SU-DHL-6 (cell line): ENCODE results near the gene SGK1.

ENCODE experiments used
- H2AFZ ChIP-seq: fragments of 200-600 bp; sonication (generic); 2 replicates; pipeline ENCODE4 v1.6.1; 2014; ENCODE audit warnings: low read depth, mild to moderate bottlenecking, moderate library complexity, mixed read lengths, antibody characterized with exemption, low read length; ENCODE audit not compliant: severe bottlenecking
- H3F3A ChIP-seq: fragments of 200-600 bp; shearing (Covaris generic); 2 replicates; pipeline ENCODE4 v1.6.0; 2016; ENCODE audit warnings: antibody characterized with exemption, mild to moderate bottlenecking; ENCODE audit not compliant: insufficient read depth
- H3K27ac ChIP-seq: fragments of 200-600 bp; sonication (generic); 2 replicates; pipeline ENCODE4 v1.5.1; 2016; ENCODE audit warnings: low read depth, mild to moderate bottlenecking, low read length, moderate library complexity, mixed read lengths
- H3K27me3 ChIP-seq: fragments of 200-600 bp; sonication (generic), shearing (Covaris generic); 2 replicates; pipeline ENCODE4 v1.6.0; 2014; ENCODE audit warnings: mild to moderate bottlenecking, low read length
- H3K36me3 ChIP-seq: fragments of 200-600 bp; sonication (generic); 2 replicates; pipeline ENCODE4 v1.6.1; 2014; ENCODE audit warnings: mild to moderate bottlenecking, low read length, mixed read lengths
- H3K4me2 ChIP-seq: fragments of 300-600, 200-600 bp; shearing (Covaris generic), sonication (generic); 2 replicates; pipeline ENCODE4 v1.6.0; 2014; ENCODE audit warnings: low read length, low read depth, mild to moderate bottlenecking; ENCODE audit not compliant: poor library complexity, severe bottlenecking
- H3K4me3 ChIP-seq: fragments of 200-600 bp; sonication (generic); 2 replicates; pipeline ENCODE4 v1.5.1; 2014; ENCODE audit warnings: antibody characterized with exemption, low read length, mild to moderate bottlenecking, mixed read lengths; ENCODE audit not compliant: insufficient read depth, poor library complexity, severe bottlenecking
- H3K79me2 ChIP-seq: fragments of 200-600 bp; sonication (generic); 2 replicates; pipeline ENCODE4 v1.6.1; 2014; ENCODE audit warnings: mild to moderate bottlenecking, low read length, moderate library complexity; ENCODE audit not compliant: insufficient read depth
- H3K9ac ChIP-seq: fragments of 200-600 bp; sonication (generic); 2 replicates; pipeline ENCODE4 v1.7.0; 2014; ENCODE audit warnings: mild to moderate bottlenecking, low read length
- H3K9me2 ChIP-seq: fragments of 200-600 bp; sonication (generic); replicated peaks from 2 replicates; pipeline ENCODE4 v1.6.1; 2014; ENCODE audit warnings: low read length; ENCODE audit not compliant: insufficient read depth
- H3K9me3 ChIP-seq: fragments of 200-600 bp; sonication (generic); 2 replicates; pipeline ENCODE4 v1.6.1; 2014; ENCODE audit warnings: low read length, mixed read lengths; ENCODE audit not compliant: insufficient read depth
- H4K20me1 ChIP-seq: fragments of 200-600 bp; sonication (generic); 2 replicates; pipeline ENCODE4 v1.6.1; 2014; ENCODE audit warnings: low read depth, mild to moderate bottlenecking, antibody characterized with exemption, low read length, moderate library complexity, mixed read lengths
- EZH2phosphoT487 ChIP-seq: fragments of 200-600 bp; sonication (generic), shearing (Covaris generic); conservative IDR thresholded peaks from 2 replicates; pipeline ENCODE4 v1.6.1; 2018; ENCODE audit warnings: mild to moderate bottlenecking, antibody characterized with exemption, low read length, moderate library complexity, mixed read lengths
- TF ChIP-seq, protein P1 (sequence below): fragments of 200-600 bp; sonication (generic); IDR thresholded peaks from one replicate; pipeline ENCODE4 v1.5.1; 2017; ENCODE audit warnings: antibody characterized with exemption, mild to moderate bottlenecking, low read length, moderate library complexity; ENCODE audit not compliant: insufficient read depth, poor library complexity, severe bottlenecking

Gene SGK1

DNA sequence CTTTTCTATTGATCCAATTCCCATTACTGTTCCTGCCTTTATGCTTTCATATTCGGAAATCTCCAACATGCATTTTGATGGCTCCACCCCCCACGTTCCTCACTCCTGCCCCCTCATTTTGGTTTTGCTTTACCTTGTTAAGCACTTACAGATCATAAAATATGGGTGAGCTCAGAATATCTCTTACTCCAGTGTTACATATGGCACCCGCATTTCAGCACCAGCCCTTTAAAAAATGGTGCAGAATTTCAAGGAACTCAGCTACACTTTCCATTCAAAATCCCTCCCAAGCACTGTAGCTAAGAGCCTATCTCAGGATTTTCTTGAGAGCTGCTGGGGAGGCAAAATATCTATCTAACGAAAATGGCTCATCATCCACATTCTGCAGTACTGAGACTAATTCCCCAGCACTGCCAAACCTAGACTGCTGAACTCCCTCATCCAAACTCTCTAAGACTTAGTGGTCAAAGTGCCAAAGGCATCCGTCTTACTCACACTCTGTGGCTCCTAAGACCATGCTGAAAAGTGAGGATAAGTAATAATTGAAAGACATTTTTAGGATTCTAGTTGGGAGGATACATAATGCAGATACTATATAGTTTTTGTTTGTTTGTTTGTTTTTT lies 7.8 kb downstream of the SGK1 start:
- no peak overlapping the region for H3K27ac ChIP-seq

GRCh38 chr6:134309227-134309626 lies 8.7 kb downstream of the SGK1 start:
- Histone ChIP-seq H3K9me2 (no peaks in the 10 kb centered on the region), H3K27me3 (no peaks in the 10 kb centered on the region), H3K4me2 (no peak overlapping the region), H3K36me3 (no peaks in the 10 kb centered on the region), H3F3A (no peaks in the 10 kb centered on the region), H3K79me2 (no peaks in the 10 kb centered on the region), H3K9ac (no peak overlapping the region), H3K9me3 (no peaks in the 10 kb centered on the region), H4K20me1 (no peaks in the 10 kb centered on the region), H2AFZ (no peak overlapping the region), H3K4me3 (no peak overlapping the region), H3K27ac (no peak overlapping the region)
- no peak for TF ChIP-seq EZH2phosphoT487
- TF ChIP-seq, protein P1, sequence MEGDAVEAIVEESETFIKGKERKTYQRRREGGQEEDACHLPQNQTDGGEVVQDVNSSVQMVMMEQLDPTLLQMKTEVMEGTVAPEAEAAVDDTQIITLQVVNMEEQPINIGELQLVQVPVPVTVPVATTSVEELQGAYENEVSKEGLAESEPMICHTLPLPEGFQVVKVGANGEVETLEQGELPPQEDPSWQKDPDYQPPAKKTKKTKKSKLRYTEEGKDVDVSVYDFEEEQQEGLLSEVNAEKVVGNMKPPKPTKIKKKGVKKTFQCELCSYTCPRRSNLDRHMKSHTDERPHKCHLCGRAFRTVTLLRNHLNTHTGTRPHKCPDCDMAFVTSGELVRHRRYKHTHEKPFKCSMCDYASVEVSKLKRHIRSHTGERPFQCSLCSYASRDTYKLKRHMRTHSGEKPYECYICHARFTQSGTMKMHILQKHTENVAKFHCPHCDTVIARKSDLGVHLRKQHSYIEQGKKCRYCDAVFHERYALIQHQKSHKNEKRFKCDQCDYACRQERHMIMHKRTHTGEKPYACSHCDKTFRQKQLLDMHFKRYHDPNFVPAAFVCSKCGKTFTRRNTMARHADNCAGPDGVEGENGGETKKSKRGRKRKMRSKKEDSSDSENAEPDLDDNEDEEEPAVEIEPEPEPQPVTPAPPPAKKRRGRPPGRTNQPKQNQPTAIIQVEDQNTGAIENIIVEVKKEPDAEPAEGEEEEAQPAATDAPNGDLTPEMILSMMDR = no peak

More for the DNA sequence above, 7.8 kb downstream of the SGK1 start:
- Histone ChIP-seq H3K9me3 (no peaks in the 10 kb centered on the region), H3K36me3 (no peaks in the 10 kb centered on the region), H3F3A (no peaks in the 10 kb centered on the region), H3K4me3 (no peak overlapping the region), H3K79me2 (no peaks in the 10 kb centered on the region), H3K9me2 (no peaks in the 10 kb centered on the region), H4K20me1 (no peaks in the 10 kb centered on the region), H3K27me3 (no peaks in the 10 kb centered on the region), H3K9ac (no peak overlapping the region), H2AFZ (no peak overlapping the region), H3K4me2 (no peak overlapping the region)
- no peak for TF ChIP-seq EZH2phosphoT487
- TF ChIP-seq, protein P1 = no peak

- Histone ChIP-seq H3K36me3 (no peaks in the 10 kb centered on the region), H3K4me2 (no peak overlapping the region), H3F3A (no peaks in the 10 kb centered on the region)
Observed at GRCh38 chr6:134308800-134309199, 9.1 kb downstream of the SGK1 start.

More at GRCh38 chr6:134308800-134309199, 9.1 kb downstream of the SGK1 start:
- no peaks in the 10 kb centered on the region for H4K20me1 ChIP-seq
- H3K27me3 ChIP-seq = no peaks in the 10 kb centered on the region
- H2AFZ ChIP-seq = no peak overlapping the region
- H3K79me2 ChIP-seq = no peaks in the 10 kb centered on the region
- H3K9me3 ChIP-seq = no peaks in the 10 kb centered on the region
- H3K9ac ChIP-seq = no peak overlapping the region
- no peak for TF ChIP-seq EZH2phosphoT487
- TF ChIP-seq, protein P1 = no peak
- H3K9me2 ChIP-seq = no peaks in the 10 kb centered on the region
- H3K4me3 ChIP-seq = no peak overlapping the region
- no peak overlapping the region for H3K27ac ChIP-seq
